GM08714 (cell line): ENCODE results near the gene ADCY2.

Experiments used
- H3K4me3 ChIP-seq: fragments of 200-500 bp; sonication (Bioruptor generic); 2 replicates; pipeline ENCODE4 v1.5.1; 2014; ENCODE audit warnings: mild to moderate bottlenecking, low read length, inconsistent platforms
- ZNF274 ChIP-seq: IDR thresholded peaks from 2 replicates; pipeline ENCODE4 v1.6.1; 2012; ENCODE audit warnings: mild to moderate bottlenecking, low read depth, low read length

The ADCY2 gene

DNA sequence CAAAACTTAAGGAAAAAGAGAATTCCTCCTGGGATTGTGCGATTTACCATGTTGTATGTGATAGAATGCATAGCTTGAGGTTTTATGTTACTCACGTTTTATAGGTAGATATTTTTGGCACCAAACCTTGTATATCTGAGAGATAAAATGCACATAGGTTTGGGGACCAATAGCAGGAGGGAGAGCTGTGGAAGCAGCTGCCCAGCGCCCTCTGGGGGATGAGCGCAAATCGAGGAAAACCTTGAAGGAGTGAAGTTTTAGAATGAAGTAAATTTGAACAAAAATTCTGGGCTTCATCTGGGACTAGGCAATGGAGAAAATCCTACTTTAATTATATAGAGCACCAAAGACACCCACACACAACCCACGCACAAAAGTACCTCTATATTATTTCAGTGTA lies 197.0 kb downstream of the ADCY2 start:
- H3K4me3 ChIP-seq, result no peak overlapping the region
- TF ChIP-seq ZNF274, result no peak

DNA sequence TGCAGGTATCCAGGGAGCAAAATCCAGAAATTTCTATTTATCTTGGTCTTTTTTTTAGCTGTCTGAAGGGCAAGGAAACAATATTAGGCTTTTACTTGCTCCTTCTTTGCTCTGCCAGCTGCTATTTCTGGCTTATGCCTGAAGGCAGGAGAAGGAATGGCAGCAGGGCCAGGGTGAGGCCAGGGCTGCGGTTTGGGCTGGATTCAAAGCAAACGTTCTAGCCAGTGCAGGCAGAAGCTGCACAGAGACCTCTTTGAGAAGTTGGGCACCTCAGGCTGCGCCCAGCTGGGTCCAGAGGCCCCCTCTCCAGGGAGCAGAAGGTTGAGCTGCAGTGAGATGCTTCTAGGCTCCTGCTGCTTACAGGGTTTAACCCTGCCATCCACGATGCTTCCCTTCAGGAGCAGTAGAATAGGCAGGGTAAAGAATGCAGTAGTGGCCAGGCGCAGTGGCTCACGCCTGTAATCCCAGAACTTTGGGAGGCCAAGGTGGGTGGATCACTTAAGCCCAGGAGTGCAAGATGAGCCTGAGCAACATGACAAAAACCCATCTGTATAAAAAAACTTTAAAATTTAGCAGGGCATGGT lies 201.2 kb downstream of the ADCY2 start:
- no peak for TF ChIP-seq ZNF274
- H3K4me3 ChIP-seq, result no peak overlapping the region

DNA sequence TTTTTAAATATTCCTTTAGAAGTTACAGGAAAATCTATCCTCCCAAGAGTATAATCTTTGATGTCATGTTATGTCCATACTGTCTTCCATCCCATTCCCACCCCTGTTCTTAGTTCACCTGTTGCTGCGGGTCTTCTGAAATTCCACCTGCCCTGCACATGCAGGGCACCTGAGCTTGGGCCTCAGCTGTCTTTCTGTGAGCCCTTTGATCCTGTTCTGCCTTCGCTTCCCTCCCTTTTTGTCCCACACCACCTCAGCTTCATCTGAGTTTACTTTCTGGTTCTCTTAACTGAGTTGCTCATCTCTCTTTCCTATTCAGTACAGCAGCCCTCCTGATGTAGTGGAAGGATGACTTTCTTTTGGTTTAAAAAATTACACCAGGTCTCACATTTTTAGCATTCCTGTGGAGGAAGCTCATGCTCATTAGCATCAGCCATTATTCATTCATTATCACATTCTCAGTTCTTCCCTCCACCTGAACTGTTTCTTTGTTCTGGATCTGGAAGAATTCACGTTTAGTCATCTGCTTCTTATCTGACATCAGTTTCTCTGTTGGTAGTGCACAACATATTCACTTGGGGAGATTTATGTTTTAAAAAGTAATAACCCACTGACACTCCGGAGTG lies 211.0 kb downstream of the ADCY2 start:
- H3K4me3 ChIP-seq, result no peak overlapping the region
- TF ChIP-seq ZNF274, result no peak

DNA sequence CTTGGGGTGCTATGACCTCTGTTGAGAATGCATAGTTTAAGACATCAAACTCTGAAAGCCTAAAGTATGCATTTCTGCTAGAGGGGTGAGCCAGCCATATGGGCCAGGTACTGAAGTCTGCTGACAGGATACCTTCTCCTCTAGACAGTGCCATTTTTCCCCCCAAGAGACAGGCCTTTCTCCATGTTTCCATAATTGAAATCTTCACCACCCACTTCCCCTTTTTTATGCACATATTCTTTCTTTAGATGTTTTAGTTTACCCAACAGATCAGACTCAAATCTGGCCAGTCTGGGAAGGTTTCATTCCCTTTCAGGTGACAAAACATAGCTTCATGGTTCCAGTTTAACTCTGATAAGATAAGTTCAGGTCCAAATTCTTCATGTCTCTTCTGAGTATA lies 212.8 kb downstream of the ADCY2 start:
- TF ChIP-seq ZNF274, result no peak
- H3K4me3 ChIP-seq, result no peak overlapping the region

DNA sequence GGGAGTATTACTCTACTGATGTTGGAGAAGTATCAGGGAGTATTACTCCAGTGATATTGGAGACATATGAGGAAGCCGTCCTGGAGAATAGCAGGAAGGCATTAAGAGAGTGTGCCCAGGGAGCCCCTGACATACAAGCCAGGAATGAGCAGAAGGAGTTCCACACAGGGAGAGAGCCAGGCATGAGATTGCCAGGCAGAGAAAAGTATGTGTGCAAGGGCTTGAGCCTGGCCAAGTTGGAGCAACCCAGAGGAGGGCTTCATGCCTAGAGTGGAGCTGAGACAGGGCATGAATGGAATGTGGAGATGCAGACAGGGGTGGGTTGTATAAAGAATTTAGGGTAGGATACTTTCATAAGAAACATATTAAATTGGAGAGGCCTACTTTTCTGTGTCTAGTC lies 213.8 kb downstream of the ADCY2 start:
- TF ChIP-seq ZNF274, result no peak
- H3K4me3 ChIP-seq, result no peak overlapping the region

DNA sequence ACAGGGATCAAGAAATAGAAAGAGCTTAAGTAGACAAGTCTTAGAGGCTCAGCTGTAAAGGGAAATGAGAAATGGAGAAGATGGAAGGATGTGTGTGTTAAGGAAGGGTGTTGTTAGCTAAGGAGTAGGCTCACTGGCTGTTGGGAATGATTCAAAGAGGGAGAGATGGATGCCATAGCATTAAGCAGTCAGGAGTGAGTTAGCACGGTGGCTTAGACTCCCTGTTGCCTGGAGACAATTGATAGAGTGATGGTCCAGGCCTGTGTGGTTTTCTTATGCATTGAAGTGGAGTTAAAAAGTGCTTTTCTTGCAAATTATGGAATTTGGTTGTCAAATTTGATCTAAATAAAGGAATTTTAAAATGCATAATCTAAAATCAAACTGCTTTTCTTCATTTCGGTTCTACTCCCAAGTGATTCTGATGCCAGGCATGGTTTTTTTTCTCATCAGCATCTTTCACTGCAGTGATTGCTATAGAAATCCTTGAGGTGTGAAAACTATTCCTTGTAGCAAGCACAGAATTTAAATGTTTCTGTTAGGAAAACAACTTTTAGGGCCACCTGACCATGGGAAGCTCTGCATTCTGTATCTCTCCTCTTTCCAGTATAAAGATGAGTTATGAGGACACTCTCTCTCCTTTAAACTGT lies 214.7 kb downstream of the ADCY2 start:
- TF ChIP-seq ZNF274, result no peak
- H3K4me3 ChIP-seq, result no peak overlapping the region

DNA sequence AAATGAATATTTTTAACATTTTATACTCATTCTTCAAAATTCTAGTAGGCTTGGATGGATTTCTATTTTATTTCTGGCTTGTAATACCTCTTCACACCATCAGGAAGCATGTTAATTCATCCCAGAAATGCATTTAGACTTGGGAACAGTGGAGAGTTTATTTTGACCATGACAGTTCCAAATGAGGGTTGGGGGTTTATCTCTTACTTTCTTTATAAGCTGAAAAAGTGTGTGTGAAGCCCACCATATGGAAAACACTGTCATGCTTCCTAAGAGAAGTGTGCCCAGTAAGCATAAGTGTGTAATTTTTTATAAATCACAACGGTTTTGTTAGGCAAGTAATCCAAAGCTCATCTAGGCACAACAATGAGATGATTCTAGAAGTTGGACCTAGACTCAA lies 215.6 kb downstream of the ADCY2 start:
- H3K4me3 ChIP-seq, result no peak overlapping the region
- TF ChIP-seq ZNF274, result no peak

DNA sequence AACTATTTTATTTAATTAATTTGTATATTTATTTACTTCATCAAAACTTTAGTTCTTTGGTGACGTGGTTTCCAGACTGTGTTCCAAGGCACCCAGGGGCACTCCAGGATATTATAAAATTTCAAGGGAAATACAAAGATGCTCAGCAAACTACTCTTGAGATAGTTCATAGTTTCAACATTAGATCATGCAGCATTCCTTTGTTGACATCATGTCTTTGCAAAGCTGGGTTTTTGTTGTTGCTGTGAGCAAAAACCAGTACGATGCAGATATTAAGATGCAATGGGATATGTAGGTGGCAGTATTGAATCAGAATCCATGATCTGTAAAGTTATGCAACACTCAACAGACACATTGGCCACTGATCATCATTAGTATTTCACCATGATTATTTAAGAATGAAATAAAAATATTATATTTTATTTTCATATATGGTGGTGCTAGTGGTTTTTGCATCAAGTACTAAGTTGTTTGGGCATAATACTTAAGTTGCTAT lies 219.7 kb downstream of the ADCY2 start:
- H3K4me3 ChIP-seq, result no peak overlapping the region
- TF ChIP-seq ZNF274, result no peak

DNA sequence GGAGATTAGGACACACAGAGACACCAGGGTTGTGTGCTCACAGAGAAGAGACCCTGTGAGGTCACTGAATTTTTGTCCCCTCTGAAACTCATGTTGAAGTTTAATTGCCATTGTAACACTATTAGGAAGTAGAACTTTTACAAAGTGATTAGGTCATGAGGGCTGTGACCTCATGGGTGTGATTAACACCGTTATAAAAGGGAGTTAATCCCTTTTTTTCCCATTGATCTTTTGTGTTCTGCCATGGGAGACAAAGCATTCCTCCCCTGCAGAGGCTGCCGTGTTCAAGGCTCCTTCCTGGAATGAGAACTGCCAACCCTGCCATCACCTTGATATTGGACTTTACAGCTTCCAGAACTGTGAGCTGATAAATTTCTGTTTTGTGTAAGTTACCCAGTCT lies 221.0 kb downstream of the ADCY2 start:
- TF ChIP-seq ZNF274, result no peak
- H3K4me3 ChIP-seq, result no peak overlapping the region

DNA sequence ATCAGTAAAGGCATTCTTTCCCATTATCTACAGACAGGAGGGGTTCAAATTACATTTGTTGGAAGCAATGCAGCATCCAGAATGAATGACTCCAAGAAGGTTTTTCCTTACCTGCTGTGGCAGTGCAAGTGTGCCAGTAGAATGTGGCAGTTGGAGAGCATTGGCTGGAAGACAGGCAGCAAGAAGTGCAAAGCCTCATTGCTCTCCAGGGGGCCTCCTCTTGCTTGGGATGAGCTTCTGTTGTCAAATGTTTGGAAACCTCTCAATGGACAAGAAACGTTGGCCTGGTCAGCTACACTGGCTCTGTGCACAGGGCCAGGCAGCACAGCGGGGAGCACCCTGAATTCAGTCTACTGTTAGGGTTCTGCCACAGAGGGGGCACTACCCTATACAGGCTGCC lies 226.6 kb downstream of the ADCY2 start:
- no peak for TF ChIP-seq ZNF274
- H3K4me3 ChIP-seq, result no peak overlapping the region

DNA sequence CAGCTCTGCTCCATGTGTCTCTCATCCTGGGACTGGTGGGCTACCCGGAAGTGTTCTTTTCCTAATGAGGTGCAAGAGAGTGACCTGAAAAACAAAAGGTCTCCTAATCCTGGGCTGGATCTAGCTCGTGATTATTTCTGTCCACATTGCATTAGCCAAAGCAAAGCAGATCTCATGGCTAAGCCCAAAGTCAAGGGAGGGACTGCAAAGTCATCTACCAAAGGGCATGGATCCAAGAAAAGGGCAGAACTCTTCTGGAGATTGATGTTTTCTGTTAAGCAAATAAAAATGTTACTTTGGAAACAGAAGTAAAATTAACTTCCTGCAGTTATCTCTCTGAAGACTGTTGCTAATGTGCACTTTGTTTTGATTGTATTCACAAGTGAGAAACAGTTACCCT lies 229.8 kb downstream of the ADCY2 start:
- no peak for TF ChIP-seq ZNF274
- H3K4me3 ChIP-seq, result no peak overlapping the region

DNA sequence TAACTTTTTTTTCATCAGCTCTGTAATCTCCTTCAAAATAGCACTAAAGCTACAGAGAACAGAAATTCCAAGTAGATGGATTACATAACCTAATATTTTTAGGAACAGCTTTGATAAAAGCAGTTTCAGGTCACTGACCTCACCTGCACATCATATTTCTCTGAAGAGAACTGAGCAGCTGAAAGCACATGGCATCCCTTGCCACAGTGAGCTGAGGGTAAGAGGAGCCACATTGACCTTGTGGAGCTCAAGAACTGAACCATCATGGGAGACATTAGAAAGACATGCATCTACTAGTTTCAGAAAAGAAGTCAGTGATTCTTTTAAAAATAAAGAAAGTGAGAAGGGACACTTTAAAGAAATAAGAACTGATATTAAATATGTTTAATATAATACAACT lies 232.3 kb downstream of the ADCY2 start:
- H3K4me3 ChIP-seq, result no peak overlapping the region
- TF ChIP-seq ZNF274, result no peak

DNA sequence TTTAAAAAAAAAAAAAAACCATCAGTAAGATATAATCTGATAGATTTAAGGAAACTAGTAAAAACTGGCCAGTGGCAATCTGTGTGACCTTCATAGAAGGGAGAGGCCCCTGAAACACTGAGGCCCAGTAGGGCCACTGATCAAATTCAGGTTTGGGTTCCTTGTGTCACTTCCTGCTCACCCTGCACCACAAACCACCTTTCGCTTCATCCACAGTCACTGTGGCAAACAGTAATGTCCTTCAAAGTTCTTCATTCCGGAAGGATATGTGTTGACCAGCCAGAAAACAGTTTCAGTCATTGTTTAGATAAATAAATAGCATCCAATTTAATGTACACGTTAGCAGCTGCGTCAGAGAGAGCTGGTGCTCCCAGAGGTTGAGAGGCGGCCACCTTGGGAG lies 232.9 kb downstream of the ADCY2 start:
- no peak for TF ChIP-seq ZNF274

DNA sequence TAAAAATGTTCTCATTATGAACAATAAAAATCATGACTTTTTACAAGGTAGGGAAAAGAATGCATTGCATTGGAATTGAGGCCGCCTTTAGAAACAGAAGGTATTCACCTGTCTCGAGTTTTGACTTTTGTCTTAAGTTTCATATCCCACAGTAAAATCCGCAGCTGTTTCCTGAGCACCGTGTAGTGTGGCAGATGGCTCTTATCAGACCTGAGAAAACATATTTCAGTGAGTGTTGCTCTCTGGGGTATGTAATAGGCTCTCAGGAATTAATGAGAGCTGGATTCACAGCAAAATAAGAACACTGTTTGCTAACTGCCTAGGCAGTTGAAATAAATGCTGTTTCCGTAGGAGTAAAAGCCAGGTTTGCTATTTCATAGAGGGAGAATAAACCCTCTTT lies 233.6 kb downstream of the ADCY2 start:
- TF ChIP-seq ZNF274, result no peak
- H3K4me3 ChIP-seq, result no peak overlapping the region

More for the DNA sequence above, 232.9 kb downstream of the ADCY2 start:
- H3K4me3 ChIP-seq, result no peak overlapping the region

DNA sequence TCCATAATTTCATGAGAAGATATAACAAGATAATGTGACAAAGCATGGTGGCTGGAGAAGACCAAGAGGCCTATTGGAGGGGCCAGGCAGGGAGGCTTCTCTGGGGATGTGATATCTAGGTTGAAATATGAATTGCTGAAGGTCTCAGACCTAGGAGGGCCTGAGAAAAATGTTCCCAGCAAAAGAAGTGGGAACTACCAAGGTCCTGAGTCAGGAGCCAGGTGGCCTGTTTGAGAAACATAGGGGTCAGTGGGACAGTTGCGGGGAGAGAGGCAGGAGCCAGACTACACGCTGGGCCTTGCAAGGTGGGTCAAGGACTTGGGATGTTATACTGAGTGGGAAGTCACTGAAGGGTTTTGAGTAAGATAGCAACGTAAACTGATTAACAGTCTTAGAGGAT lies 238.9 kb downstream of the ADCY2 start:
- no peak overlapping the region for H3K4me3 ChIP-seq
- no peak for TF ChIP-seq ZNF274

DNA sequence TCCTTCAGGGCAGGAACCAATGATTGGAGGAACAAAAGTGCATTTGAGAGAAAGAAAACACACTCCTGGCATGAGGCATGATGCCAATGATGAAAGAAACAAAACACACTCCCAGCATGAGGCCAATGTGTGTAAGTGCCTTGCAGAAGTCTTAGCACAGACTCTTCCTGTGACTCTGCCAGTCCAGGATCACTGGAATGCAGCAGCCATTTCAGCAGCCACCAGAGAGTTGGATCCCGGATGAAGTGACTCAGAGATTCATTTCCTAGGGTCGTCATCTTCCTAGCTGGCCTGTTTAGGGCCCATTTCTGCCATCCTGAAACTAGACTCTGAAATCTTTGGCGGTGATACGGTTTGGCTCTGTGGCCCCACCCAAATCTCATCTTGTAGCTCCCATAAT lies 242.5 kb downstream of the ADCY2 start:
- TF ChIP-seq ZNF274, result no peak
- H3K4me3 ChIP-seq, result no peak overlapping the region

DNA sequence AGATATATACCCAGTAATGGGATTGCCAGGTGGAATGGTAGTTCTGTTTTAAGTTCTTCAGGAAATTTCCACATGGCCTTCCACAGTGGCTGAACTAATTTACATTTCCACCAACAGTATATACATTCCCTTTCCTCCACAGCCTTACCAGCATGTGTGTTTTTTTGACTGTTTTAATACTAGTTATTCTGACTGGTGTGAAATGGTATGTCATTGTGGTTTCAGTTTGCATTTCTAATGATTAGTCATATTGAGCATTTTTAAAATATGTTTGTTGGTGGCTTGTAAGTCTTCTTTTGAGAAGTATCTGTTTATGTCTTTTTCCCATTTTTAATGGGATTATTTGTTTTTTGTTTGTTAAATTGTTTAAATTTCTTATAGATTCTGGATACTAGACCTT lies 246.1 kb downstream of the ADCY2 start:
- TF ChIP-seq ZNF274, result no peak
- H3K4me3 ChIP-seq, result no peak overlapping the region
